Glomerular endothelial cell (primary cell): ENCODE data around the gene INPP5F. TPM values are rescaled to one million over a fixed set of nuclear protein-coding genes. Genes with fewer than 3 reads are reported as not detected.
A peak's percentile ranks its signal among the peaks of the same experiment; 100 is the strongest.

Source experiments
- DNase-seq: peaks from one replicate; pipeline ENCODE4 v3.0.0-alpha.2; 2011; ENCODE audit warnings: low read depth, low spot score; ENCODE audit errors: extremely low read depth
- total RNA-seq: library from RNA; depleted of rRNA; stranded (reverse); fragments of >200 nt; gene quantifications from 2 replicates; pipeline ENCODE4 v1.2.3, GENCODE V29; 2015

The INPP5F gene
- 21.3 and 21.6 TPM in 2 replicates for total RNA-seq

GRCh38 chr10:119725828-119726675, at the start of gene INPP5F:
Gene INPP5F (plus strand): TSS chr10:119726050. CDS start chr10:119726263, 213 bp downstream.
- DNase-seq = peak; percentile 66

- DNase-seq = no peak
Measured at GRCh38 chr10:119677126-119677525, 48.7 kb upstream of the INPP5F start.

- no peak for DNase-seq
Measured at GRCh38 chr10:119677904-119678755, 47.7 kb upstream of the INPP5F start.

GRCh38 chr10:119679480-119679829, 46.4 kb upstream of the INPP5F start:
- no peak for DNase-seq

GRCh38 chr10:119680050-119680449, 45.8 kb upstream of the INPP5F start:
- DNase-seq = no peak

GRCh38 chr10:119680650-119681081, 45.2 kb upstream of the INPP5F start:
- DNase-seq = no peak

GRCh38 chr10:119686465-119687191, 39.2 kb upstream of the INPP5F start:
- DNase-seq = peak; percentile 90

- DNase-seq = no peak
Measured at GRCh38 chr10:119687192-119688032, 38.4 kb upstream of the INPP5F start.

- no peak for DNase-seq
Measured at GRCh38 chr10:119688033-119688508, 37.8 kb upstream of the INPP5F start.

GRCh38 chr10:119689016-119689580, 36.8 kb upstream of the INPP5F start:
- no peak for DNase-seq

GRCh38 chr10:119691726-119692125, 34.1 kb upstream of the INPP5F start:
- no peak for DNase-seq

- no peak for DNase-seq
Measured at GRCh38 chr10:119693262-119693957, 32.4 kb upstream of the INPP5F start.

GRCh38 chr10:119694608-119695007, 31.2 kb upstream of the INPP5F start:
- no peak for DNase-seq

GRCh38 chr10:119700321-119700954, 25.4 kb upstream of the INPP5F start:
- no peak for DNase-seq

- no peak for DNase-seq
Measured at GRCh38 chr10:119701861-119702260, 24.0 kb upstream of the INPP5F start.

- DNase-seq = no peak
Measured at GRCh38 chr10:119702583-119702982, 23.3 kb upstream of the INPP5F start.

GRCh38 chr10:119703903-119704508, 21.8 kb upstream of the INPP5F start:
- DNase-seq = no peak

GRCh38 chr10:119705434-119705831, 20.4 kb upstream of the INPP5F start:
- no peak for DNase-seq
